GM12875 (cell line): ENCODE measurements around the gene QSOX1.

ENCODE experiments used
- H3K4me3 ChIP-seq: one replicate; pipeline ENCODE4 v1.5.1; 2011; ENCODE audit warnings: low read depth, low read length, control low read depth
- CTCF ChIP-seq: IDR thresholded peaks from 2 replicates; pipeline ENCODE4 v1.5.1; 2011; ENCODE audit warnings: low read depth, mild to moderate bottlenecking, control low read depth, inconsistent platforms, low read length, moderate library complexity, borderline replicate concordance; ENCODE audit not compliant: insufficient read depth

The QSOX1 gene

GRCh38 chr1:180170546-180171151, 16.0 kb downstream of the QSOX1 start:
- no peak for TF ChIP-seq CTCF
- no peak overlapping the region for H3K4me3 ChIP-seq

- no peak for TF ChIP-seq CTCF
- H3K4me3 ChIP-seq, result no peak overlapping the region
Observed at GRCh38 chr1:180171691-180172090, 17.0 kb downstream of the QSOX1 start.

GRCh38 chr1:180173451-180173850, 18.8 kb downstream of the QSOX1 start:
- TF ChIP-seq CTCF, result no peak
- H3K4me3 ChIP-seq, result no peak overlapping the region

- TF ChIP-seq CTCF, result no peak
Observed at GRCh38 chr1:180173952-180174351, 19.3 kb downstream of the QSOX1 start.

GRCh38 chr1:180175291-180175690, 20.6 kb downstream of the QSOX1 start:
- TF ChIP-seq CTCF, result no peak
- H3K4me3 ChIP-seq, result no peak overlapping the region

More at GRCh38 chr1:180173952-180174351, 19.3 kb downstream of the QSOX1 start:
- no peak overlapping the region for H3K4me3 ChIP-seq

GRCh38 chr1:180175806-180176205, 21.1 kb downstream of the QSOX1 start:
- TF ChIP-seq CTCF, result no peak
- no peak overlapping the region for H3K4me3 ChIP-seq

GRCh38 chr1:180176965-180177364, 22.3 kb downstream of the QSOX1 start:
- no peak for TF ChIP-seq CTCF
- H3K4me3 ChIP-seq, result no peak overlapping the region
